Suprapubic skin (tissue), 3 donors: Measurements from ENCODE around the gene CCDC3.

ENCODE experiments used
- CTCF ChIP-seq, 2 donors: fragments of 200-600 bp in 1 of 2; fragments of 450-650 bp in 1 of 2; sonication (generic) in 1 of 2; IDR thresholded peaks; one replicate each; pipeline ENCODE4 v1.5.1; 2016 to 2019; ENCODE audit warnings: antibody characterized with exemption in 2 of 2, mild to moderate bottlenecking in 1 of 2, moderate library complexity in 1 of 2
- POLR2AphosphoS5 ChIP-seq, 3 donors: sonication (generic); formaldehyde crosslinking; IDR thresholded peaks; one replicate each; pipeline ENCODE4 v1.6.1; 2017; ENCODE audit warnings: antibody characterized with exemption in 3 of 3

GRCh38 chr10:13016426-13016825 is 14.9 kb upstream of the CCDC3 start:
- TF ChIP-seq CTCF (IDR thresholded peaks at IDR 0.05) = no peak
- no peak for TF ChIP-seq POLR2AphosphoS5 (IDR thresholded peaks at IDR 0.05)
